IMR-90 (cell line): ENCODE measurements around the gene FLT3.

Experiments used
- CTCF ChIP-seq: conservative IDR thresholded peaks from 2 replicates; pipeline ENCODE4 v1.5.1; 2012; ENCODE audit warnings: mild to moderate bottlenecking, low read depth, low read length, improper control_type of control experiment
- ELK1 ChIP-seq: fragments of 150-350 bp; IDR thresholded peaks from 2 replicates; pipeline ENCODE4 v1.6.1; 2016; ENCODE audit warnings: low read depth, mild to moderate bottlenecking, low read length, moderate library complexity, borderline replicate concordance
- MAFK ChIP-seq: IDR thresholded peaks from 2 replicates; pipeline ENCODE4 v1.6.1; 2012; ENCODE audit warnings: low read depth, low read length, improper control_type of control experiment
- NFE2L2 ChIP-seq: fragments of 150-350 bp; IDR thresholded peaks from 2 replicates; pipeline ENCODE4 v1.6.1; 2016; ENCODE audit warnings: low read depth, mild to moderate bottlenecking, low read length
- POLR2A ChIP-seq: IDR thresholded peaks from 2 replicates; pipeline ENCODE4 v1.6.1; 2012; ENCODE audit warnings: mild to moderate bottlenecking, low read depth, low read length
- RAD21 ChIP-seq: IDR thresholded peaks from 2 replicates; pipeline ENCODE4 v1.6.1; 2012; ENCODE audit warnings: low read length, improper control_type of control experiment
- RFX5 ChIP-seq: IDR thresholded peaks from 2 replicates; pipeline ENCODE4 v1.8.0; 2012; ENCODE audit warnings: low read depth, mild to moderate bottlenecking, low read length, moderate library complexity
- SMC3 ChIP-seq: fragments of 150-350 bp; IDR thresholded peaks from 2 replicates; pipeline ENCODE4 v1.6.1; 2016; ENCODE audit warnings: low read depth, mild to moderate bottlenecking, antibody characterized with exemption, low read length, moderate library complexity

GRCh38 chr13:28131646-28132045 is 31.3 kb upstream of the FLT3 start:
- TF ChIP-seq CTCF (no peak), RAD21 (no peak), ELK1 (no peak), NFE2L2 (no peak), MAFK (no peak), RFX5 (no peak), SMC3 (no peak), POLR2A (no peak)
